Neural progenitor cell (in vitro differentiated cells): Measurements from ENCODE around the gene SYNCRIP.

Experiments
- EZH2 ChIP-seq: fragments of 200-600 bp; sonication (generic); IDR thresholded peaks from 2 replicates; pipeline ENCODE4 v1.6.1; 2017; ENCODE audit warnings: antibody characterized with exemption, mild to moderate bottlenecking, moderate library complexity
- TF ChIP-seq, protein P1 (sequence below): fragments of 200-600 bp; sonication (generic); IDR thresholded peaks from 2 replicates; pipeline ENCODE4 v1.5.1; 2017; ENCODE audit warnings: antibody characterized with exemption, mild to moderate bottlenecking

DNA sequence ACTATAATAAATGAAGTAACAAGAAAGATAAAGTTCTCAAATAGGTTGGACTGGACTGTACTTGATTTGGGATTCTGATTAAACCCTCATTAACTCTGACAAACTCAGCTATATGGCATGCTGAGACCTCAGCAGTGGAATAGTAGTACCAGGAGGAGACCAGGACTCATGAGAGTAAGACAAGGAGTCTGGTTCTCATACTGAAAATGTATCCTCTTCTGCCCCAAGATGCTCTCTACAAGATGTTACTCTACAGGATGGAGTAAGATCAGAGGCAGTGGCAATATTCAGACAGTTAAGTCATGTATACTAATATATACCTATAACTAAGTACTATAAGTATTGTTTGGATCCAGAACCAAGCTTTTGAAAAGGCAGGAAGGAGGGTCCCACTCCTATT is 31.9 kb upstream of the SYNCRIP start:
- TF ChIP-seq, protein P1, sequence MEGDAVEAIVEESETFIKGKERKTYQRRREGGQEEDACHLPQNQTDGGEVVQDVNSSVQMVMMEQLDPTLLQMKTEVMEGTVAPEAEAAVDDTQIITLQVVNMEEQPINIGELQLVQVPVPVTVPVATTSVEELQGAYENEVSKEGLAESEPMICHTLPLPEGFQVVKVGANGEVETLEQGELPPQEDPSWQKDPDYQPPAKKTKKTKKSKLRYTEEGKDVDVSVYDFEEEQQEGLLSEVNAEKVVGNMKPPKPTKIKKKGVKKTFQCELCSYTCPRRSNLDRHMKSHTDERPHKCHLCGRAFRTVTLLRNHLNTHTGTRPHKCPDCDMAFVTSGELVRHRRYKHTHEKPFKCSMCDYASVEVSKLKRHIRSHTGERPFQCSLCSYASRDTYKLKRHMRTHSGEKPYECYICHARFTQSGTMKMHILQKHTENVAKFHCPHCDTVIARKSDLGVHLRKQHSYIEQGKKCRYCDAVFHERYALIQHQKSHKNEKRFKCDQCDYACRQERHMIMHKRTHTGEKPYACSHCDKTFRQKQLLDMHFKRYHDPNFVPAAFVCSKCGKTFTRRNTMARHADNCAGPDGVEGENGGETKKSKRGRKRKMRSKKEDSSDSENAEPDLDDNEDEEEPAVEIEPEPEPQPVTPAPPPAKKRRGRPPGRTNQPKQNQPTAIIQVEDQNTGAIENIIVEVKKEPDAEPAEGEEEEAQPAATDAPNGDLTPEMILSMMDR = no peak
- no peak for TF ChIP-seq EZH2
